Glutamatergic neuron (in vitro differentiated cells): ENCODE results near the gene WWOX. TPM values are rescaled to one million over a fixed set of nuclear protein-coding genes. Genes with fewer than 3 reads are reported as not detected.

Experiments
- DNase-seq: peaks from one replicate; pipeline ENCODE4 v3.0.0; 2022
- H3K27ac Mint-ChIP-seq: one replicate; pipeline ENCODE4 v1.8.0; 2020; ENCODE audit warnings: mild to moderate bottlenecking, mixed read lengths, inconsistent platforms; ENCODE audit not compliant: unreplicated experiment
- H3K27me3 Mint-ChIP-seq: one replicate; pipeline ENCODE4 v1.8.0; 2020; ENCODE audit warnings: mild to moderate bottlenecking, moderate library complexity, mixed read lengths, inconsistent platforms; ENCODE audit not compliant: unreplicated experiment
- H3K36me3 Mint-ChIP-seq: one replicate; pipeline ENCODE4 v1.8.0; 2020; ENCODE audit warnings: mild to moderate bottlenecking, mixed read lengths, inconsistent platforms; ENCODE audit not compliant: unreplicated experiment
- H3K4me1 Mint-ChIP-seq: one replicate; pipeline ENCODE4 v1.8.0; 2020; ENCODE audit warnings: mild to moderate bottlenecking, low read depth, mixed read lengths, inconsistent platforms; ENCODE audit not compliant: unreplicated experiment
- H3K4me3 Mint-ChIP-seq: one replicate; pipeline ENCODE4 v1.8.0; 2020; ENCODE audit warnings: mild to moderate bottlenecking, mixed read lengths, inconsistent platforms; ENCODE audit not compliant: unreplicated experiment
- H3K9me3 Mint-ChIP-seq: one replicate; pipeline ENCODE4 v1.8.0; 2020; ENCODE audit warnings: mild to moderate bottlenecking, moderate library complexity, mixed read lengths, inconsistent platforms; ENCODE audit not compliant: unreplicated experiment
- total RNA-seq: library from RNA; stranded (reverse); fragmentation: NEBNext Ultra II Directional; extraction: Animal tissue kit (Norgen Biotek cat#: 25700); gene quantifications from one replicate; pipeline ENCODE4 v1.2.1, GENCODE V29; 2021; ENCODE audit not compliant: unreplicated experiment
- TF ChIP-seq, protein P1 (sequence below): fragments of 200-600 bp; sonication (generic); IDR thresholded peaks from one replicate; pipeline ENCODE4 v1.5.0; 2021; ENCODE audit not compliant: partially characterized antibody, unreplicated experiment

The WWOX gene
- total RNA-seq, 1 donor from 2014 or later = 10.3 TPM

DNA sequence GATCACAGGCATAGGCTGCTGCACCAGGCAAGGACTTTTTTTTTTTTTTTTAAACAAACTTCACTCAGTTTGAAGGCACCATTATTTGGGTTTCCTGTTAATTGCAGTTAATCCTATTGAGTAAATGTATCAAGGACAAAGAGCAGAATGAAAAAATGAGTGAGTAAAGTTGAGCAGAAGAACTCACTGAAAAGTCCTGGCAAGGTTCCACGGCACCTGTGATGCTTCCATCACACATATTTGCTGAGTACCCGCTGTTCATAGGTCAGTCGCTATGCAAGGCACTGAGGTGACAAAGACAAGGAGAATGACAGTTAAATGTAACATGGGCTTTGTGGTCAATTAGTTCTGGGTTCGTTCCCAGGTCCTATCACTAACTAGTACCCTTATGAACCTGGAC is 831.1 kb downstream of the WWOX start:
- no peak for DNase-seq
- TF ChIP-seq, protein P1, sequence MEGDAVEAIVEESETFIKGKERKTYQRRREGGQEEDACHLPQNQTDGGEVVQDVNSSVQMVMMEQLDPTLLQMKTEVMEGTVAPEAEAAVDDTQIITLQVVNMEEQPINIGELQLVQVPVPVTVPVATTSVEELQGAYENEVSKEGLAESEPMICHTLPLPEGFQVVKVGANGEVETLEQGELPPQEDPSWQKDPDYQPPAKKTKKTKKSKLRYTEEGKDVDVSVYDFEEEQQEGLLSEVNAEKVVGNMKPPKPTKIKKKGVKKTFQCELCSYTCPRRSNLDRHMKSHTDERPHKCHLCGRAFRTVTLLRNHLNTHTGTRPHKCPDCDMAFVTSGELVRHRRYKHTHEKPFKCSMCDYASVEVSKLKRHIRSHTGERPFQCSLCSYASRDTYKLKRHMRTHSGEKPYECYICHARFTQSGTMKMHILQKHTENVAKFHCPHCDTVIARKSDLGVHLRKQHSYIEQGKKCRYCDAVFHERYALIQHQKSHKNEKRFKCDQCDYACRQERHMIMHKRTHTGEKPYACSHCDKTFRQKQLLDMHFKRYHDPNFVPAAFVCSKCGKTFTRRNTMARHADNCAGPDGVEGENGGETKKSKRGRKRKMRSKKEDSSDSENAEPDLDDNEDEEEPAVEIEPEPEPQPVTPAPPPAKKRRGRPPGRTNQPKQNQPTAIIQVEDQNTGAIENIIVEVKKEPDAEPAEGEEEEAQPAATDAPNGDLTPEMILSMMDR = no peak
- H3K27ac Mint-ChIP-seq = no peak overlapping the region
- H3K27me3 Mint-ChIP-seq = peaks cover 3% of the 10 kb centered on the region
- no peak overlapping the region for H3K4me3 Mint-ChIP-seq
- H3K36me3 Mint-ChIP-seq = no peaks in the 10 kb centered on the region
- H3K9me3 Mint-ChIP-seq = no peaks in the 10 kb centered on the region
- H3K4me1 Mint-ChIP-seq = peaks cover 12% of the 10 kb centered on the region

DNA sequence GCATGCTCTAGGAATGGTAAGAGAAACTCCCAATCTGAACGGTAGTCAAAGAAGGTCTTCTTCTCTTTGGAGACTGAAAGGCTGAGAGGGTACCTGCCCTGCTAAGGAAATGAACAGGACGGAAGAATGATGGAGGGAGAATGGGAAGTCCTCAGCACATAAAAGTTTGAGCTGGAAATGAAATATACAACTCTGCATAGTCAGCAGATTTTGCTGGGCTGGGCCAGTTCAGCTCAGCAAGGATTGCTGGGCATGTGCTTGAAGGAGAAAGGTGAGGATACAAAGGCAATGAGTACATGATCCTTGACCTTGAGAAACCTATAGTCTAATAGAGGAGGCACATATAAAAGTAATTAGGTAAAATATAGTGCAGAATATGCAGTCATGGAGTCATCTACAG is 831.8 kb downstream of the WWOX start:
- DNase-seq = no peak
- Mint-ChIP-seq H3K4me1 (peaks cover 12% of the 10 kb centered on the region), H3K27me3 (peaks cover 3% of the 10 kb centered on the region), H3K27ac (no peak overlapping the region), H3K9me3 (no peaks in the 10 kb centered on the region), H3K36me3 (no peaks in the 10 kb centered on the region), H3K4me3 (no peak overlapping the region)
- TF ChIP-seq, protein P1 = no peak

DNA sequence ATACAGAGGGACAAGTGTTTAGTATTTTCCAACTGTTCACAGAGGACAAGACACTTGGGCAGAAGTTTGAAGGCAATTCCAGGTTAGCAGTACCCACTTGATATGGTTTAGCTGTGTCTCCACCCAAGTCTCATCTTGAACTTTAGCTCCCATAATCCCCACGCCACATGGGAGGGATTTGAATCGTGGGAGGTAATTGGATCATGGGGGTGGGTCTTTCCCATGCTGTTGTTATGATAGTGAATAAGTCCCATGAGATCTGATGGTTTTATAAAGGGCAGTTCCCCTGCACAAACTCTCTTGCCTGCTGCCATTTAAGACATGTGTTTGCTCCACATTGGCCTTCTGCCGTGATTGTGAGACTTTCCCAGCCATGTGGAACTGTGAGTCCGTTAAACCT is 832.2 kb downstream of the WWOX start:
- Mint-ChIP-seq H3K27ac (no peak overlapping the region), H3K36me3 (no peaks in the 10 kb centered on the region), H3K9me3 (no peaks in the 10 kb centered on the region), H3K4me3 (no peak overlapping the region), H3K27me3 (peaks cover 3% of the 10 kb centered on the region), H3K4me1 (peaks cover 12% of the 10 kb centered on the region)
- no peak for DNase-seq
- TF ChIP-seq, protein P1 = no peak

DNA sequence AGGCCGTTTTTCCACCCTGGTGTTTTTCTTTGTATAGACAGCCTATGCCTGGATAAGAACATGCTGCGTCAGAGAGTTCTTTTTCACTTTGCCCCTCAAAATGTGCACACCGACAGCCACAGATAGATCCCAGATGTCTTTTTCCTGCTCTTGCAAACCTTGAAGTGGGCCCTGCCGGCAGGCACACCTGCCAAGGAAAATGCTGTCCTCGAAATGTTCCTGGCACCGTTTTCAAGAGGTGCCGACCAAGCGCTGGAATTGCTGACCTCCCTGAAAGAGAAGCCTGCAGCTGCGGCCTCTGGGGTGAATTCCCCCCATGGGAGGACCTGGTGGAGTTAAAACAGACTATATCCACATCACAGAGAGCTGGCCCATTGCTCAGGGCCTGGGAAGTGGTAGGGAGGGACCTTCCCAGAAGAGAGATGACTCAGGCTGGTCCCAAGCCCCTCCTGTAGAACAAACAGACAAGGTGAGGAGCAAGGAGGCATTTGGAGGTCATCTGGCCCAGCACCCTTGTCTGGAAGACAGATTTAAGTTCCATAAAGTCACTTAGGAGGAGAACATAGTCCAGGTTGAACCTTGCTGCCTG is 833.0 kb downstream of the WWOX start:
- H3K27ac Mint-ChIP-seq = no peak overlapping the region
- no peaks in the 10 kb centered on the region for H3K36me3 Mint-ChIP-seq
- peaks cover 3% of the 10 kb centered on the region for H3K27me3 Mint-ChIP-seq
- H3K4me3 Mint-ChIP-seq = no peak overlapping the region
- H3K4me1 Mint-ChIP-seq = peaks cover 12% of the 10 kb centered on the region
- DNase-seq = no peak
- TF ChIP-seq, protein P1 = no peak
- H3K9me3 Mint-ChIP-seq = no peaks in the 10 kb centered on the region

DNA sequence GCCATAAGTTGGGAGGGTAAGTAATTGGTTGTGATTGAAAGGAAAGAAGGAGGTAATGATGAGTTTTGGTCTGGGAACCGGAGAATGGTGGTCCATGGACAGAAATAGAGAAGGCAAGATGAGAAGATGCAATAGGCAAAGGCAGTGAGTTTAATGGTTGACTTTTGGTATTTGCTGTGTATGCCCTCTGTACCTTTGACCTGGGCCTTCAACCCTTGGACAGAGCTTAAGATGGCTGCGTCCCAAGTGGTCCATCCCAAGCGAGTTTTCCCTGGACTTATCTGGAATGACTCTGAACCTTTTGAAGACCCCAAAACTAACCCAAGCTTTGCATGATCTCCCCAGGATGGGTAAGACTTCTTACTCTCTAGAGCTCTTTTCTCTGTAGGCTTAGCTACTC is 836.6 kb downstream of the WWOX start:
- Mint-ChIP-seq H3K36me3 (no peaks in the 10 kb centered on the region), H3K27ac (no peak overlapping the region), H3K4me3 (no peak overlapping the region), H3K9me3 (no peaks in the 10 kb centered on the region), H3K27me3 (no peaks in the 10 kb centered on the region), H3K4me1 (peaks cover 11% of the 10 kb centered on the region)
- no peak for DNase-seq
- TF ChIP-seq, protein P1 = no peak
